ENCODE results near the gene DTNBP1. TPM values are rescaled to one million over a fixed set of nuclear protein-coding genes. Genes with fewer than 3 reads are reported as not detected.

DTNBP1 gene
- total RNA-seq, 1 donor from 2014 or later, result 18.2 TPM

DNA sequence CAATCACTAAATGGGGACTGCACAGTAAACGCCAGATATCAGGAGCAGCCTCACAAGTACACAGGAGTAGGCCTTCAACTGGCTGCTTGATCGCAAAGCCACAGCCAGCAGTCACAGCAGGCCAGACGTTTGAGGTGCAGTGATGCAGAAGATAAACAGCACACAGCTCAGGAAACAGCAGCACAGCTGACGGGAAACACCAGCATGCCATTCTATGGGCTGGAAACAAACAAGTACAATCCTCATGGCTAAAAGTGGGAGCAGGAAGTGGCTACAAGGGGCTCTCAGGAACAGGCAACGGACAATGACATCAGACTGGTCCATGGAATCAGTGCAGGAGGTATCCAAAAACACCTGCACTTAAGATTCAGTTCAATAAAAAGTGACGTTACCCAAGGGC, 111.0 kb downstream of the DTNBP1 start:
- no peak for DNase-seq (ENCODE audit: extremely low spot score in 2 of 2)
- no peaks in the 10 kb centered on the region for H3K27me3 ChIP-seq
- H3K9me3 ChIP-seq, result no peaks in the 10 kb centered on the region
- TF ChIP-seq, protein P1, sequence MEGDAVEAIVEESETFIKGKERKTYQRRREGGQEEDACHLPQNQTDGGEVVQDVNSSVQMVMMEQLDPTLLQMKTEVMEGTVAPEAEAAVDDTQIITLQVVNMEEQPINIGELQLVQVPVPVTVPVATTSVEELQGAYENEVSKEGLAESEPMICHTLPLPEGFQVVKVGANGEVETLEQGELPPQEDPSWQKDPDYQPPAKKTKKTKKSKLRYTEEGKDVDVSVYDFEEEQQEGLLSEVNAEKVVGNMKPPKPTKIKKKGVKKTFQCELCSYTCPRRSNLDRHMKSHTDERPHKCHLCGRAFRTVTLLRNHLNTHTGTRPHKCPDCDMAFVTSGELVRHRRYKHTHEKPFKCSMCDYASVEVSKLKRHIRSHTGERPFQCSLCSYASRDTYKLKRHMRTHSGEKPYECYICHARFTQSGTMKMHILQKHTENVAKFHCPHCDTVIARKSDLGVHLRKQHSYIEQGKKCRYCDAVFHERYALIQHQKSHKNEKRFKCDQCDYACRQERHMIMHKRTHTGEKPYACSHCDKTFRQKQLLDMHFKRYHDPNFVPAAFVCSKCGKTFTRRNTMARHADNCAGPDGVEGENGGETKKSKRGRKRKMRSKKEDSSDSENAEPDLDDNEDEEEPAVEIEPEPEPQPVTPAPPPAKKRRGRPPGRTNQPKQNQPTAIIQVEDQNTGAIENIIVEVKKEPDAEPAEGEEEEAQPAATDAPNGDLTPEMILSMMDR (IDR thresholded peaks at IDR 0.05), result no peak
- TF ChIP-seq POLR2AphosphoS5 (IDR thresholded peaks at IDR 0.05; ENCODE audit: insufficient read depth in 1 of 2, low read depth in 1 of 2) (no peak), POLR2A (IDR thresholded peaks at IDR 0.05) (no peak)
- H3K4me3 ChIP-seq, result no peak overlapping the region
- no peak overlapping the region for H3K27ac ChIP-seq
- peaks cover 14% of the 10 kb centered on the region for H3K4me1 ChIP-seq
- no peaks in the 10 kb centered on the region for H3K36me3 ChIP-seq
- intact Hi-C loops (cut with DNase I), result loop anchor here (5.0 kb wide), 1 partner anchor 1569 kb away; no protein-coding TSS in a partner anchor

GRCh38 chr6:15551262-15551661, 111.6 kb downstream of the DTNBP1 start:
- H3K4me3 ChIP-seq, result no peak overlapping the region
- no peaks in the 10 kb centered on the region for H3K36me3 ChIP-seq
- DNase-seq (ENCODE audit: extremely low spot score in 2 of 2), result no peak
- TF ChIP-seq, protein P1 (IDR thresholded peaks at IDR 0.05), result no peak
- TF ChIP-seq POLR2A (IDR thresholded peaks at IDR 0.05) (no peak), POLR2AphosphoS5 (IDR thresholded peaks at IDR 0.05; ENCODE audit: insufficient read depth in 1 of 2, low read depth in 1 of 2) (no peak)
- no peak overlapping the region for H3K27ac ChIP-seq
- H3K4me1 ChIP-seq, result peaks cover 14% of the 10 kb centered on the region
- H3K27me3 ChIP-seq, result no peaks in the 10 kb centered on the region
- H3K9me3 ChIP-seq, result no peaks in the 10 kb centered on the region
- intact Hi-C loops (cut with DNase I), result loop anchor here (5.0 kb wide), 1 partner anchor 1569 kb away; no protein-coding TSS in a partner anchor

- Histone ChIP-seq H3K36me3 (no peaks in the 10 kb centered on the region), H3K9me3 (no peaks in the 10 kb centered on the region), H3K27ac (no peak overlapping the region), H3K4me3 (no peak overlapping the region), H3K27me3 (no peaks in the 10 kb centered on the region), H3K4me1 (peaks cover 14% of the 10 kb centered on the region)
- no peak for DNase-seq (ENCODE audit: extremely low spot score in 2 of 2)
- TF ChIP-seq POLR2AphosphoS5 (IDR thresholded peaks at IDR 0.05; ENCODE audit: insufficient read depth in 1 of 2, low read depth in 1 of 2) (no peak), POLR2A (IDR thresholded peaks at IDR 0.05) (no peak)
- TF ChIP-seq, protein P1 (IDR thresholded peaks at IDR 0.05), result no peak
- intact Hi-C loops (cut with DNase I), result loop anchor here (5.0 kb wide), 1 partner anchor 1568 kb away; no protein-coding TSS in a partner anchor
These were observed 112.2 kb downstream of the DTNBP1 start for GRCh38 chr6:15550546-15551123.

DNA sequence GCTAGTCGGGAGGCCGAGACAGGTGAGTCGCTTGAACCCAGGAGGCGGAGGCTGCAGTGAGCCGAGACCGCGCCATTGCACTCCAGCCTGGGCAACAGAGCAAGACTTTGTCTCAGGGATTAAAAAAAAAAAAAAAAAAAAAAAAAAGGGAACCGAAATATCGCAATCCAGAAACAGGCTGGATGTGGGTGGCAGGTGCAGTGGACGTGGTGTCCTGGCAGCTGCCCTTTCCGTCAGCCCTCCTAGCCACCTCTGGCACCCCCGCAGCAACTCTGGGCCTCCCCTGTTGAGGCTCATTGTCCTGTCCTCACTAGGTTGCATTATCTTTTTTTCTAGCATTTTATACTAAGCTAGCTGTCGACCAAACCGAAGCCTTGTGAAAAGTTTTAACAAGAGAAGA, 113.5 kb downstream of the DTNBP1 start:
- Histone ChIP-seq H3K36me3 (no peaks in the 10 kb centered on the region), H3K9me3 (no peaks in the 10 kb centered on the region), H3K4me1 (peaks cover 14% of the 10 kb centered on the region), H3K27ac (no peak overlapping the region), H3K4me3 (no peak overlapping the region), H3K27me3 (no peaks in the 10 kb centered on the region)
- intact Hi-C loops (cut with DNase I), result no loop called here
- no peak for DNase-seq (ENCODE audit: extremely low spot score in 2 of 2)
- TF ChIP-seq, protein P1 (IDR thresholded peaks at IDR 0.05), result no peak
- no peak for TF ChIP-seq POLR2A (IDR thresholded peaks at IDR 0.05)
- TF ChIP-seq POLR2AphosphoS5 (IDR thresholded peaks at IDR 0.05; ENCODE audit: insufficient read depth in 1 of 2, low read depth in 1 of 2), result no peak

DNA sequence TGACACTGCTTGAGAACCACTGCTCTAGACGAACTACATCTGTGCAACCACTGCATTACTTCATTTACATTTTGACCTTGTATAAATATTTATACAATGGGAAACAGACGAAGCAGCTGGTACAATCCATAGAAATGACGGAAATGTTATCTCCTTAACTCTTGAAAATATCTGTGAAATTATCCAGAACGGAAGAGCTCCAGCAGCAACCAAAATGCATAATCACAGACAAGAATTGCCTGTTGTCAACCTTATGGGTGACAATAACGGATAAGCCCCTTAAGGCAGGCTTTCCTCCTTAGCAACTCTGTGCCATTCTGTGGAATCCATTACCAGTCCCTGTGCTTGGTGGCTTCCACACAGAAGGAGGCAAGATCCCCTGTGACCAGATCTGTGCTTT, 115.4 kb downstream of the DTNBP1 start:
- H3K9me3 ChIP-seq, result no peaks in the 10 kb centered on the region
- TF ChIP-seq POLR2AphosphoS5 (IDR thresholded peaks at IDR 0.05; ENCODE audit: insufficient read depth in 1 of 2, low read depth in 1 of 2), result no peak
- TF ChIP-seq POLR2A (IDR thresholded peaks at IDR 0.05), result no peak
- no peak overlapping the region for H3K27ac ChIP-seq
- no peak for DNase-seq (ENCODE audit: extremely low spot score in 2 of 2)
- H3K27me3 ChIP-seq, result no peaks in the 10 kb centered on the region
- intact Hi-C loops (cut with DNase I), result no loop called here
- H3K4me1 ChIP-seq, result peaks cover 6% of the 10 kb centered on the region
- no peaks in the 10 kb centered on the region for H3K36me3 ChIP-seq
- H3K4me3 ChIP-seq, result no peak overlapping the region

Measured in vagina (tissue), 2 donors.